GM21447 (cell line): Measurements from ENCODE around the gene SUMO2.
"Not testable (repeated sequence)": the region's sequence is repeated elsewhere in the genome, so short reads cannot be mapped to it uniquely, and the experiment has no call there.

Experiments
- ATAC-seq: cut with Tn5 transposase; IDR thresholded peaks from one replicate; pipeline ENCODE4 v1.9.1; 2021; ENCODE audit not compliant: unreplicated experiment

The SUMO2 gene

DNA sequence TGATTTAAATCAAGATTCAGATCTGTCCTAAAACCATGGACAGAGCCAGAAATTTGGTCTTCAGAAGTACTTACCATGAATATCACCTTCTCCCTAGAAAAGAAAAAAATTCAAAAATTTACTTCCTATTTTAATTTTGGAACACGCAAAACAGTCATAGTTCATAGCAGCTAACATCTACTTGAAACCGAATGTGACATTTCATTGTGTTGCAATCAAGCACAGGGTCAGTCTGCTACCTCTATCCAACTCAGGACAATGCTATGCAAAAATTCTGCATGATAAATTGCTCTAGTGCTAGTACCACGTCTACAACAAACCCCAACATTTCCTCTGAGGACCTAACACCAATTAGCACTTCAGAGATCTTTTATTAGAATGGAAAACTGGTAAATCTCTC, 36.2 kb downstream of the SUMO2 start:
- ATAC-seq: no peak

- no peak for ATAC-seq
Observed at GRCh38 chr17:75144816-75145512, 37.8 kb downstream of the SUMO2 start.

DNA sequence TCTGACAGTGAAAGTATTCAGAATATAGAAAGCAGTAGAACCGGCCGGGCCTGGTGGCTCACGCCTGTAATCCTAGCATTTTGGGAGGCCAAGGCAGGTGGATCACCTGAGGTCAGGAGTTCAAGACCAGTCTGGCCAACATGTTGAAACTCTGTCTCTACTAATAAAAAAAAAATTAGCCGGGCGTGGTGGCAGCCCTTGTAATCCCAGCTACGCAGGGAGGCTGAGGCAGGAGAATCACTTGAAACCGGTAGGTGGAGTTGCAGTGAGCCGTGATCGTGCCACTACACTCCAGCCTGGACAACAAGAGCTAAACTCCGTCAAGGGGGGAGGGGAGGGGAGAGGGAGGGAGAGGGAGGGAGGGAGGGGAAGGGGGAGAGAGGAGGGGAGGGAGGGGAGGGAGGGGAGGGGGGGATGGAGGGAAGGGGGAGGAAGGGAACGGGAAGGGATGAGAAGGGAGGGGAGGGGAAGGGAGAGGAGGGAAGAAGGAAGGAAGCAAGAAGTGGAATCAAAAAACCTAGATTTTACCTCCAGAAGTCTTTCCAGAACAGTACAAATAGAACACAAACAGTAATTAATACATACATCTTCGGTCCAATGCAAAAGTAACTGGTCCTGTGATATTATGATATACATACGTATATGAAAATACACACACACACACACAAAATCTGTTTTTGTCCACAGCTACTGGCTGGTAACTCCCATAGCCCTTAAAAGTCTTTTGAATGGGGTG, 40.4 kb downstream of the SUMO2 start:
- ATAC-seq: no peak

DNA sequence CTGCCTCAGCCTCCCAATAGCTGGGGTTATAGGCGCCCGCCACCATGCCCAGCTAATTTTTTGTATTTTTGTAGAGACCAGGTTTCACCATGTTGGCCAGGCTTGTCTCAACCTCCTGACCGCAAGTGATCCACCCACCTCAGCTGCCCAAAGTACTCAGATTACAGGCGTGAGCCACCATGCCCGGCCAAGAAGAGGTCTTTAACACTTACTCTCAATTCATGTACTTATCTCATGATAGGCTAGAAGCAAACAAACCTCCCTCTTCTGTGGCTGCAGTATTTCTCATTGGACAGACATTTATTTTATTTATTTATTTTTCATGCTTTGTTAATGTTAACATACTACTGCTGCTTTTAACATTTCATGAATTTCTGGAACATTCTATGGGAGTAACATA, 44.2 kb downstream of the SUMO2 start:
- no peak for ATAC-seq

- ATAC-seq: not testable (repeated sequence)
Observed at GRCh38 chr17:75137762-75138161, 45.0 kb downstream of the SUMO2 start.

DNA sequence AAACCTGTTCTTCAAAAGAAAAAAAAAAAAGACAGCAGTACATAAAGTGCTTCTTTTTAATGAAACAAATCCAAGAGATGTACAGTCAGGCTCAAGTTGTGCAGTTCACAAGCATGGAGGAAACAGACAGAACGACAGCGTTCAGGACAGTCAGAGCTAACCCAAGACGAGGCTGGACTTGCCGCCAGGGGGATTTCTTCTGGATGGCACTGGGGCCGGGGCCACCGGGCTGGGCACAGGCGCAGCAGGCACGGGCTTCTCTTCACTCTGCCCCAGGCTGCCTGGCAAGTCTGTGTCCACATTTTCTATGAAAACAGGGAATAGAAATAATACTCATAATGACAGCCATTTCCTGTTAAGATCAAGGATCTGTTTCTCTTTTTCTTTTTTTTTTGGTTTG, 46.8 kb downstream of the SUMO2 start:
- ATAC-seq: no peak

DNA sequence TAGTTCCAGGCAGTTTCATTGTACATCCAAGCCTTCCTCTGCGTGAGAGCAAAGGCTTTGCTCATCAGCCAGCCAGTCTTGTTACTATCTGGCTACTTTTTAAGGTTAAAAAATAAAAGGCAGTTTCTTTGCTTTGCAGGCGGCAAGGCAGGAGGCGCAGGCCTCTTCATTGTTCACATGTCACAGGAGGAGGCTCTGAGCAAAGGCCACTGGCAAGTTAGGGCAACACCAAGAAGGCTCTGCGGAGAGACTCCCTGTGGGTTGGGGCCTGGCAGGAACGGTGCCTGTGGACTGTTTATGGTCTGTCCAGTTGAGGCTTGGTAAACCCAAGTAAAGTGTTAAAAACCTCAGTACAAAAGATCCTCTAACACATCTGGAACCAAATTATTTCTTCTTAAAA, 47.3 kb downstream of the SUMO2 start:
- no peak for ATAC-seq

- ATAC-seq: not testable (repeated sequence)
Observed at GRCh38 chr17:75133607-75134347, 49.0 kb downstream of the SUMO2 start.

GRCh38 chr17:75133001-75133400, 49.8 kb downstream of the SUMO2 start:
- no peak for ATAC-seq

DNA sequence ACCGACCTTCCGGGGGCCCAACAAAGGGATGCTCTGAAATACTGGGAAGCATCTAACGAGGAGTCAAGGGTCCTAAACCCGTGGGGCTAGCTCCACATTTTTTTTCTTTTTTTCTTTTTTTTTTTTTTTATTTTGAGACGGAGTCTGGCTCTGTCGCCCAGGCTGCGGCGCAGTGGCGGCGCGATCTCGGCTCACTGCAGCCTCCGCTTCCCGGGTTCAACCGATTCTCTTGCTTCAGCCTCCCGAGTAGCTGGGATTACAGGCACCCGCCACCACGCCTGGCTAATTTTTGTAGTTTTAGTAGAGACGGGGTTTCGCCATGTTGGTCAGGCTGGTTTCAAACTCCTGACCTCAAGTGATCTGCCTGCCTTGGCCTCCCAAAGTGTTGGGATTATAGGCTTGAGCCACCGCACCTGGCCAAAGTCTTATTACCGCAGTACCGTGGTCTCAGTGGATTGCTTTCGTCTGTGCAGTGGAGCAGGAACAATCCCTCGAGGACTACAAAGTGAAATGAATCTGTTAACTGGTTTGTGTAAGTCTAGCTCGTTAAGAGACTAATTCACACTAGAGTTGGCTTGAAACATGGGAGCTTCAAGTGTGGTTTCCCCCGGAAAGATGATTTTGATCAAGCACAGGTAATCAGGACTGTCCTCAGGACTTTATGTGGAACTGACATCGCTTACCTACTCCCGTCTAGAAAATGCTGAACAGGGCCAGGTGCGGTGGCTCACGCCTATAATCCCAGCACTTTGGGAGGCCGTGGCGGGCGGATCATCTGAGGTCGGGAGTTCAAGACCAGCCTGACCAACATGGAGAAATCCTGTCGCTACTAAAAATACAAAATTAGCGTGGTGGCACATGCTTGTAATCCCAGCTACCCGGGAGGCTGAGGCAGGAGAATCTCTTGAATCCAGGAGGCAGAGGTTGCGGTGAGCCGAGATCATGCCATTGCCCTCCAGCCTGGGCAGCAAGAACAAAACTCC, 50.5 kb downstream of the SUMO2 start:
- ATAC-seq: not testable (repeated sequence)

DNA sequence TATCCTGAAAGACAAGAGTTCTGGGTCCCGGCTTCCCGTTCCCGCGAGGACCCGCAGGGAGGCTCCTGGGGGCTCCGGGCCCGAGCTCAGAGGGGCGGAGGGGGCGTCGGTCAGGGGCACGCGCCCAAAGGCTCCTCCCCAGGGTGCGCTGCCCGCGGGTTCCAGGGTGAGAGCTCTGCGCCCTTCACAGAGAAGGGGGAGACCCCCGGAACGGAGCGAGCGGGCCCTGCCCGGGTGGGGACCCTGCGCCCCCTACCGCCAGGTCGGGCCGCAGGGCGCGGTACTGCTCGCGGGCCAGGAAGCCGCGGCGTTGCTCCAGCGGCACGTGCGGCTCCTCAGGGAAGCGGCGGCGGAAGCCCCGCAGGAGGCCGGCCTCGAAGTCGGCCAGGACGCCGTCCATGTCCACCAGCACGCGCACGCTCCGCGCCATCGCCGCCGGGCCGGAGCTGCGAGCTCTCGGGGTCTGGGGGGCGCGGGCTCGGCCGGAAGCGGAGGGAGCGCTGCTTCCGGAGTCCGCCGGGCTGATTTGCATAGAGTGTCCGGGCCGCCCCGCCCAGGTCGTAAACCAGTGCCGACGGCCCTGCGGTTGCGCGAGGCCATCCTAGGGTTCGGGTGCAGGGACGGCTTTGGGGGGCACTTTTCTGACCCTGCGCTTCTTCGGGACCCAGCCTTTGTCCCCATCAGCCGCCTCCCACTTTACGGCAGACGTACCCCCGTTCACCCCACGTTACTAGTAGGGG, 51.3 kb downstream of the SUMO2 start, which contains the start of gene NT5C:
Gene NT5C, minus strand, starts transcription at position 465 of the 740 bp plus-strand sequence. Its CDS starts 35 bp downstream, at position 430.
- ATAC-seq: peak; percentile 82

DNA sequence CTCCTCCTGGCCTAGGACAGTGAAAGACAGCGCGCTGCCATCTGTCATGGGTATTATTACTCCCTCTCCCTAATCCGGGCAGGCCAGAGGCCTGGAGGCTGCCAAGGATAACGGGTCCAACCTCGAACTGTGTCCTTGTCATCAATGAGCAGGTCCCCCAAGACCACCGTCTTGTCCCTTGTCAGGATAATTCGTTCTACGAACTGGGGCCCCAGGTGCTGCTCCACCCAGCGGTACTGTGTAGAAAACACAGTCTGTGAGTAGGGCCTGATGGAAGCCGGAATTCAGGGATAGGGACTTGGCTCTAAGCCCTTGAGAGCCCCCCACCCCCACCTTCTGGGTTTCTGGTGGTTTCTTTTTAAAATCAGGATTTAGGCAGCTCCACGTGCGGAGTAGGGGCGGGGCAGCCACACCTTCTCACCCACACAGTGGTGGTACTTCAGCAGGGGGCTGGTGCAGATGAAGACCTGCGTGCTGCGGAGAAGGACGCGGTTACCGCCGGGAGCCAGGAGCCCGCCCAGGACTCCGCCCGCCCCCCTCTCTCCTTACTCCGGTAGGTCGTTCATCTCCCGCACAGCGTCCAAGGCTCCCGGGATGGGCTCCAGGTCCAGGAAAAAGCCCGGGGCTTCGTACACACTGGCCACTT, 52.0 kb downstream of the SUMO2 start:
- ATAC-seq: no peak

GRCh38 chr17:75130059-75130631, 52.6 kb downstream of the SUMO2 start:
- no peak for ATAC-seq

DNA sequence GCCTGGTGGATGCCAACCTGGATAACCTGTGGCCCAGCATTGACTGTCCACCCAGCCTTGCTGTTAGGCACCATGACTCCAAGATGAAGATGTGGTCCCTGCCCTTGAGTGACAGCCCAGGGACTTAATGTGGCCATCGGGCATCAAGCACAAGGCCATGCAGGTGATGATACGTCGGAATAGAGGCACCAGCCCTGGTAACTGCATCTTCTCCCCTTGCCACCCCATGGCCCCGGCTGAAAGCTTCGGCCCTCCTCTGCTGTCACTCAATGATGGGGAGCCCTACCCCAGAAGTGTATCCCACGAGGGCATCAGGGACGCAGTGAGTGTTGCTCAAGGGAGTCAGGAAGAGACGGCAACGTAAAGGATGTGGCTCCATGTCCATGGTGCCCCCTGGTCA, 53.2 kb downstream of the SUMO2 start:
- no peak for ATAC-seq

- ATAC-seq: no peak
Observed at GRCh38 chr17:75128694-75129505, 53.9 kb downstream of the SUMO2 start.

DNA sequence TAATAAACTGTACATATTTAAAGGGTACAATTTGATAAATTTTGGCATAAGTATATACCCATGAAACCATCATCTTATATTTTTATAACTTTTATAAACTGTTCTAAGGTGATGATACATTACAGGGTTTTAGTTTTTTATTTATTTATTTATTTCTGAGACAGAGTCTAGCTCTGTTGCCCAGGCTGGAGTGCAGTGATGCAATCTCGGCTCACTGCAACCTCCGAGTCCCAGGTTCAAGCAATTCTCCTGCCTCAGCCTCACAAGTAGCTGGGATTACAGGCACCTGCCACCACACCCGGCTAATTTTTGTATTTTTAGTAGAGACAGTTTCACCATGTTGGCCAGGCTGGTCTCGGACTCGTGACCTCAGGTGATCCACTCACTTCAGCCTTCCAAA, 54.8 kb downstream of the SUMO2 start:
- ATAC-seq: not testable (repeated sequence)

DNA sequence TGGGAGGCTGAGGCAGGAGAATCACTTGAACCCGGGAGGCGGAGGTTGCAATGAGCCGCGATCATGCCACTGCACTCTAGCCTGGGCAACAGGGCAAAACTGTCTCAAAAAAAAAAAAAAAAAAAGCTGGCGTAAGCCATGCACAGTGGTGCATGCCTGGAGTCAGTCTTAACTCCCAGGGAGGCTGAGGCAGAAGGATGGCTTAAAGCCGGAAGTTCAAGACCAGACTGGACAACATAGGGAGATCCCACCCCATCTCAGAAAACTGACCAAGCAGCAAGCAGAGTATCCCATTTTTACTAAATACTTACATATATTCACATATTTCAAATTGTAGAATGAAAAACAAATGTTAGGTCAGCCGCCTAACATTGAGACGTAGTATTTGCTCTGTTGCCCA, 55.8 kb downstream of the SUMO2 start:
- ATAC-seq: no peak

DNA sequence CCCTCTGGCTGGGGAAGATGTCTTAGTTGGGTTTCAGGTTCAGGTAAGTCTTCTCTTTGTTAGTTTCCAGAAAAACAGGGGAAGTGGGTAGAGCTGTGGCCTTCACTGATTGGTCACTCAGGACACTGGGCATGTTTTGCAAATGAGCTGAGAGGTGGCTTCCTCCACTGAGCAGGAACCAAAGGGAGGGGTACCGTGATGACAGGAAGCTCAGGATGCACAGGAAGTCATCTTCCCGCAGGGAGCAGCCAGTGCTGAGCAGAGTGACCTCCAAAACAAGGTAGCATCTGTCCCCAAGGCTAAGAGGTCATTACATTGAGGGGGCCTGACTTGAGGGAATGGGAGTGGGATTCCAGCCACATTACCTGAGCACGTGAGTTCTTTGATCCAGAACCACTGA, 56.8 kb downstream of the SUMO2 start:
- no peak for ATAC-seq
